ENCODE results near the gene SLC25A34.

The SLC25A34 gene

DNA sequence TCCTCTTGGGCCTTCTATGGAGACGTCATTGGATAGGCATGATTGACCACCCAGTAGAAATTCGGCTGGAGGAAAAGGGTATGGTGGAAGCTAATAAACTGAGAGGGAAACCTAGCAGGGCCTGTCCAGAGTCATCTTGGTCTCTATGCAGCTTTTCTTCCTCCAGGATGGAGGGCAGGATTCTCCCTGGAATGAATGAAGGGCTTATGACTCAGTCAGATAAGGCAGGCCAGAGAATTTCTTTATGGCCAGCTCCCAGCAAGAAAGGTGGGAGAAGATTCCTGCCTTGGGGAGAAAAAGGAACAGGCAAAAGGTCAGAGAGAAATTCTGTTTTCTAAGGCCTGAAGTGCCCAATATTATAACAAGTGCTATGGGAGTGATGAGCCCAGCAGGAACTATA is 39.6 kb downstream of the SLC25A34 start:
- no peak for DNase-seq (ENCODE audit: low read depth in 3 of 3)

DNA sequence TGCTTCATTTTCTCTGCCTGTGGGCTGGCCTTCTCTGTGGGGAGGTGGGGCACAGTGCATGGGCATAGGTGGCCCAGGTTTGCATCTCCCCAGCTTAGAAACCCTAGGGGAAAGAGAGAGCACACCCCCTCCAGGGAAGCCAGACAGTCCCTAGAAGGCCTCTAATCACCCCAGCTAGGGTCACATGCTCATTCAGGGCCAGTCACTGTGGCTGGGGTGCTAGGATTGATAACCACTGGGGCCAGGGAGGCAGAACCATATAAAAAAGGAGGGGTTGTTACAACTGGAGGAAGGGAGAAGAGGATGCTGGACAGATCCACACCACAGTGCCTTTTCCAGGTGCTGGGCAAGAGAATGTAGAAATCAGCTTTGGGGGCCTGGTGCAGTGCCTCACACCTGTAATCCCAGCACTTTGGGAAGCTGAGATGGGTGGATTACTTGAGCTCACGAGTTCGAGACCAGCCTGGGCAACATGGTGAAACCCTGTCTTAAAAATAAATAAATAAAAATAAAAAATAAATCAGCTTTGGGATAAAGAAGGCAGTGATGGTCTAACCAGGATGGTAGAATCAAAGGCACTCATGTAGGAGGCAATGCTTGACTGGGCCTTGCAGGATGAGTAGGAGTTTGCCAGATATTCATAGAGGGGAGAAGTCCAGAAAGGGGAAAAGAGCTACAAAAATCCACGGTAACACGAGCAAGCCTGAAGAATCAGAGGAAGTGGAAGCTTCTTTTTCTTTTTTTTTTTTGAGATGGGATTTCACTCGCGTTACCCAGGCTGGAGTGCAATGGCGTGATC is 42.0 kb downstream of the SLC25A34 start:
- no peak for DNase-seq (ENCODE audit: low read depth in 3 of 3)

DNA sequence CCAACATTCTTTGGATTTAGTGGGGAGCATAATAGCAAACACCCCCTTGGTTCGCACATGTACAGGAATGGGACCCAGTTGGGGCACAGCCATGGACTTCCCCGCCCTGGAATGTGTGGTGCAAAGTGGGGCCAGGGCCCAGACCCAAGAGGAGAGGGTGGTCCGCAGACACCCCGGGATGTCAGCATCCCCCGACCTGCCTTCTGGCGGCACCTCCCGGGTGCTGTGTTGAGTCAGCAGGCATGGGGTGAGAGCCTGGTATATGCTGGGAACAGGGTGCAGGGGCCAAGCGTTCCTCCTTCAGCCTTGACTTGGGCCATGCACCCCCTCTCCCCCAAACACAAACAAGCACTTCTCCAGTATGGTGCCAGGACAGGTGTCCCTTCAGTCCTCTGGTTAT is 49.6 kb downstream of the SLC25A34 start:
- no peak for DNase-seq (ENCODE audit: low read depth in 3 of 3)

DNA sequence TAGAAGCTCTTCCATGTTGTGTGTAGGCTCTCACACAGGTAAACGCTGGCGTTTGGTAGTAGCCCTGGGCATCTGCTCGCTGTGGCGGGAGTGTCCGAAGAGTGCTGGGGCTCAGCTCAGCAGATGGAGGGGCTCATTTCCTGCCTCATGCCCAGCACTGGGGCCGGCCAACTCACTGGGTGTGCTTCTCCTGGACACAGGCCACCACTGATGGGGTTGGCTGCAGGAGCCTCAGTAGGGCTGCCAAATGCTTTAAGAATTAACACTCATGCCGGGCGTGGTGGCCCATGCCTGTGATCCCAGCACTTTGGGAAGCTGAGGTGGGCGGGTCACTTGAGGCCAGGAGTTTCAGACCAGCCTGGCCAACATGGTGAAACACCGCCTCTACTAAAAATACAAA is 50.5 kb downstream of the SLC25A34 start:
- DNase-seq (ENCODE audit: low read depth in 3 of 3) = no peak

DNA sequence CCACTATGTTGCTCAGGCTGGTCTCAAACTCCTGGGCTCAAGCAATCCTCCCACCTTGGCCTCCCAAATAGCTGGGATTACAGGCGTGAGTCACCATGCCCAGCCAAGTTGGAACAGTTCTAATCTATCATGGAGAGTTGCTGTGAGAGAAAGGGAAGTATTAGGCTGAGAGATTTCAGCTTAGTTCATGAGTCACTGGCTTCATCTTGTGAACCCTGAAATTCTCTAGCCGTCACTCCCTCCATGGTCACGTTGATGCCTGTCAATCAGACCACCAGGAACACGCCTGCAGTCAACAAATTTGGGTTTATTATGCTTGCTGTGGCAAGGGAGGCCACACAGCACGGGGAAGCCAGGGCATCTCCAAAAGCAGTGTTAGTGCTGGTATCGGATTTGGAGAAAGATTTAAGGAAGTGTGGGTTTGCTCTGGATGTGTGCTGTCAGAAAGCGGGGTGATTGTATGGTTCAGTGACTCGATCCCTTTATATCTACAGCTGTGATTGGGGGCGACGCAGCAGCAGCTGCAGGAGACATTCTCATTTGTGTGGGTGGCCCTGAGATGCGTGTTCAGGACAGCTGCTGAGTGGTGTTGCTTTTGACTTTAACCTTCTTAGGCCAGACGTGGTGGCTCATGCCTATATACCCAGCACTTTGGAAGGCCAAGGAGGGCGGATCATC is 52.7 kb downstream of the SLC25A34 start:
- no peak for DNase-seq (ENCODE audit: low read depth in 3 of 3)
